Body of pancreas (tissue), 4 donors: ENCODE data around the gene FARS2.

Experiments
- POLR2A ChIP-seq, 3 donors: fragments of 450-650 bp; IDR thresholded peaks; one replicate each; pipeline ENCODE4 v1.6.1; 2016; ENCODE audit warnings: antibody characterized with exemption in 3 of 3, mild to moderate bottlenecking in 2 of 3
- TF ChIP-seq, protein P1 (sequence below), 7 experiments: fragments of 450-650 bp in 4 of 7; fragments of 200-600 bp in 3 of 7; sonication (generic) in 3 of 7; IDR thresholded peaks; one replicate each; pipeline ENCODE4 v1.5.1; 2016 to 2019; ENCODE audit warnings: antibody characterized with exemption in 7 of 7

DNA sequence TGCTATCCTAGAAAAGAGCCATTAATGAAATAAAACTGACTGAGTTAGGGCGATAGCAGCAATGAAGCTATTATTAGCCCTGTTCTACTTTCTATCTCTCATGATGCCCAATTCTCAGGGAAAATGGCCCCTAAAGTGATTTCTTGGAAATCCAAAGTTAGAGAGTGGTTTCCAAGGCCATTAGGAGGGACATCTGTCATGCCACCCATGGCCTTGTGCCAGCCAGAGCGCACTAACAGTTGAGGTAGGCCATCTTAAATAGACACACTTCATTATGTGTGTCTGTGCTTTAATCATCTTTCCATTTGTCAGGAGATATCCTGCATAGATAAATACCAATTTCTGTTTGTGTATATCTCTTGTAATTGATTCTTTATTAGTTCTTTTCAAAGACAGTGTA is 483.8 kb downstream of the FARS2 start:
- TF ChIP-seq, protein P1, sequence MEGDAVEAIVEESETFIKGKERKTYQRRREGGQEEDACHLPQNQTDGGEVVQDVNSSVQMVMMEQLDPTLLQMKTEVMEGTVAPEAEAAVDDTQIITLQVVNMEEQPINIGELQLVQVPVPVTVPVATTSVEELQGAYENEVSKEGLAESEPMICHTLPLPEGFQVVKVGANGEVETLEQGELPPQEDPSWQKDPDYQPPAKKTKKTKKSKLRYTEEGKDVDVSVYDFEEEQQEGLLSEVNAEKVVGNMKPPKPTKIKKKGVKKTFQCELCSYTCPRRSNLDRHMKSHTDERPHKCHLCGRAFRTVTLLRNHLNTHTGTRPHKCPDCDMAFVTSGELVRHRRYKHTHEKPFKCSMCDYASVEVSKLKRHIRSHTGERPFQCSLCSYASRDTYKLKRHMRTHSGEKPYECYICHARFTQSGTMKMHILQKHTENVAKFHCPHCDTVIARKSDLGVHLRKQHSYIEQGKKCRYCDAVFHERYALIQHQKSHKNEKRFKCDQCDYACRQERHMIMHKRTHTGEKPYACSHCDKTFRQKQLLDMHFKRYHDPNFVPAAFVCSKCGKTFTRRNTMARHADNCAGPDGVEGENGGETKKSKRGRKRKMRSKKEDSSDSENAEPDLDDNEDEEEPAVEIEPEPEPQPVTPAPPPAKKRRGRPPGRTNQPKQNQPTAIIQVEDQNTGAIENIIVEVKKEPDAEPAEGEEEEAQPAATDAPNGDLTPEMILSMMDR (IDR thresholded peaks at IDR 0.05), result no peak
- no peak for TF ChIP-seq POLR2A (IDR thresholded peaks at IDR 0.05)
